Central memory CD8-positive, alpha-beta T cell (primary cell): ENCODE measurements around the gene PBX3.

ENCODE experiments used
- ATAC-seq: fragments of 150-1000 bp; cut with Tn5 transposase; replicated peaks from 2 replicates; pipeline ENCODE4 v1.10.0; 2022; ENCODE audit warnings: mild to moderate bottlenecking, moderate FRiP score, moderate number of reproducible peaks; ENCODE audit not compliant: poor library complexity, severe bottlenecking; ENCODE audit errors: extremely low read depth
- DNase-seq, 2 donors: peaks; one replicate each; pipeline ENCODE4 v3.0.0; 2021; ENCODE audit warnings: low spot score in 2 of 2
- H3K27ac Mint-ChIP-seq: one replicate; pipeline ENCODE4 v1.8.0; 2022; ENCODE audit warnings: low read depth, mild to moderate bottlenecking, moderate library complexity, mixed read lengths
- H3K27me3 Mint-ChIP-seq: one replicate; pipeline ENCODE4 v1.8.0; 2022; ENCODE audit warnings: mixed read lengths
- H3K36me3 Mint-ChIP-seq: one replicate; pipeline ENCODE4 v1.8.0; 2022; ENCODE audit warnings: mild to moderate bottlenecking, moderate library complexity, mixed read lengths; ENCODE audit not compliant: insufficient read depth
- H3K4me1 Mint-ChIP-seq: one replicate; pipeline ENCODE4 v1.8.0; 2022; ENCODE audit warnings: mixed read lengths
- H3K4me3 Mint-ChIP-seq: one replicate; pipeline ENCODE4 v1.8.0; 2022; ENCODE audit warnings: mild to moderate bottlenecking, moderate library complexity, mixed read lengths
- H3K9me3 Mint-ChIP-seq: one replicate; pipeline ENCODE4 v1.8.0; 2022; ENCODE audit warnings: mixed read lengths

PBX3 gene

DNA sequence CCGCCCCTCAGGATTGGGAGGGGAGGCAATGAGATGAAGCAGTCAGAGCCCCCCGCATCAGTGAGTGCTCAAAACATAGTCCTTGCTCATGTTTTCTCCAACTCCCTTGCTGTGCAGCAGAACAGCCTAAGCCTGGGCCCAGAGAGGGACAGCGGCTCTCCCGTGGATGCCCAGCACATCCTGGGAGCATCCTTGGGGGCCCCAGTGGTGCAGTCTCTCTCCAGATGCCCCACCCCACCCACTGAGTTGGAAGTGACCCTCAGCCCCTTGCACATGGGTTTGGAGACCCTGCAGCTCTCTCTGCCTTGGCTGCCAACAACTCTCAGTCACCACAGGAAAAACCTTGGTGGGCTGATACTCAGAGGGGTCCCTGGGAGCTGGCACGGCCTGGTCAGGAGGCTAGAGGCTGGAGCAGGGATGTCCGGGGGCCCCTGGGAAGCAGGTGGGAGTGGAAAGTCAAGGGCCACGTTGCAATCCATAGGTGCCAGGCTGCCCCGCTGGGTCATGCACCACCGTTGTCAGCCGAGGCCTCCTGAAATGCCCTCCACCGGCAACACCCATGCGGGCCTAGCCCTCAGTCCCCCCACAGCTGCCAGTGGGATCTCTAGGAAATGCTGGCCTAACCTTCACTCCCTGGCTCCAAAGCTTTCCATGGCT, 242.5 kb downstream of the PBX3 start:
- Mint-ChIP-seq H3K4me3 (no peak overlapping the region), H3K4me1 (no peaks in the 10 kb centered on the region), H3K27me3 (peaks cover 10% of the 10 kb centered on the region), H3K36me3 (peaks cover 2% of the 10 kb centered on the region), H3K9me3 (peaks cover 6% of the 10 kb centered on the region), H3K27ac (no peak overlapping the region)
- ATAC-seq (no peak), DNase-seq (no peak)

DNA sequence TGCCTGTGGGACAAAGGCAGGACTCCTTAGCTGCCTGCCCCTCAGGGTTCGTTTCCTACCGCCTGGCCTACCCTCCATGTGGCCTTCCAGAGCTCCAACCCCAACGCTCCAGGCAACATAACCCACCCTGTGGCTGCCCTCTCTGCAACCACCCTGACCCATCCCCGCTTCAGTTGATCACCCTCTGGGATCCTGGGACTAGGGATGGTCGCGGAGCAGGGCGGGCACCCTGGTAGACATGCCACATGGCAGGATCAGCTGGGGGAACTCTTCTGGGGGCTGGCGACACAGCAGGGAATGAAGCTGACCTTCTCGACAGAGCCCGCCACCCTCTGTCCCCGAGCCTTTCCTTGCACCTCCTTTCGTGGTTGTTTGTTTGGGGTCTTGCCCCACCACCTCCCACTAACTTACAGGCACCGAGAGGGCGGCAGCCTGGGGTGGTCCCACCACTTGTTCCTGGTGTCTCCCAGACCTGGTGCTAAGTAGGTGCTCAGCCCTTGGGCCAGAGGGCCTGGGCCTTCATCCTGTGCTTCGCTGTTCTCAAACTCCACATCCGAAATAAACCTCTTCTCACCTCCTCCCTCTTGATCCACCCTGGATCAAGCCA, 243.1 kb downstream of the PBX3 start:
- no peak for DNase-seq
- peaks cover 1% of the 10 kb centered on the region for H3K9me3 Mint-ChIP-seq
- no peak overlapping the region for H3K27ac Mint-ChIP-seq

DNA sequence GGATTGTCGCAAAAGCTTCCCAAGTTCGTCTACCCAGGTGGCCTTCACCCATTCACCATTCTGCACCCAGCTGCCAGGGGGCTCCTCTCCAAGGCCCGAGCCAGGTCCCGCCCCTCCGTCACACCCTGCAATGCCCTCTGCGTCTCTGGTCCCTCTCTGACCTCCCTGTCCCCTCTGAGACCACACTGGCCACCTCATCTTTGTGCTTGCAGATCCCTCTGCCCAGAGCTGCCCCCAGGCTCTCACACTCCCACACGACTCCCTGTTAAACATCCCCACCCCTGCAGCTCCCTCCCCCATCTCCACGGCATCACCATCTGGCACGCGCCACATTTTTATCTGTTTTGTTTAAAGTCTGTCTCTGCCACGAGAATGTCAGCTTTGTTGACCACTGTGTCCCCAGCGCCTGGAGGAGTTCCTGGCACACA, 243.6 kb downstream of the PBX3 start:
- Mint-ChIP-seq H3K9me3 (no peaks in the 10 kb centered on the region), H3K27me3 (peaks cover 10% of the 10 kb centered on the region), H3K4me3 (no peak overlapping the region), H3K36me3 (peaks cover 2% of the 10 kb centered on the region), H3K4me1 (no peaks in the 10 kb centered on the region), H3K27ac (no peak overlapping the region)
- DNase-seq (no peak), ATAC-seq (no peak)

More for the DNA sequence above, 243.1 kb downstream of the PBX3 start:
- Mint-ChIP-seq H3K27me3 (peaks cover 10% of the 10 kb centered on the region), H3K4me3 (no peak overlapping the region), H3K4me1 (no peaks in the 10 kb centered on the region), H3K36me3 (peaks cover 2% of the 10 kb centered on the region)
- no peak for ATAC-seq

DNA sequence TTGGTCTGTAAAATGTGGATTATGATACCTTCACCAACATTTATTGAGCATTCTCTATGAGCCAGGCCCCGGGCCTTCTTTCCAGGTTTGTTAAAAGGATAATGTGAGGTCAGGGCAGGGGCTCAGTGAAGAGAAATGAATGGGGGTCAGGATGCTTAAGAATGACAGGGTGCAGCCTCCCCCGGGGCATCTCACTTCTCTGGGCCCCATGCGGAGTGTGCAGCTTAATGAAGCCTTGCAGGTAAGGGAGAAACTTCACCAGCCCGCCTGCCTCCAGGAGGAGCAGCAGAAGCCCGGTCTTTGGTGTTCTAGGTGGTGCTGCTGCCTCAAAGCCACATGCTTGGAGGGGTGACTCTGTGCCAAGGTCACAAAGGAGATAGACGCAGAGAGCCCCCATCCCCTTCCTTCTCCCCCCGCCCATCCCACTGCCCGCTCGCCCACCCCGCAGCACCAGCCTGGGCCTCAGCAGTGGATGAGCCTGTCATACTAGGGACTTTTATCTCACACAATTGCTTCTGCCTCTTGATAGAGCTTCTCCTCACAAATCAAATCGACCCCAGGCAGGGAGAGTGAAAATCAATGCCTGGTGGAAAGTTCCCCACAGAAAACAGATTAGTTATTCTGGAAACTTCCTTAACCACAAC, 244.8 kb downstream of the PBX3 start:
- Mint-ChIP-seq H3K4me3 (no peak overlapping the region), H3K9me3 (no peaks in the 10 kb centered on the region), H3K27ac (no peak overlapping the region), H3K27me3 (peaks cover 22% of the 10 kb centered on the region), H3K4me1 (no peaks in the 10 kb centered on the region), H3K36me3 (peaks cover 2% of the 10 kb centered on the region)
- ATAC-seq: no peak
- DNase-seq: no peak

DNA sequence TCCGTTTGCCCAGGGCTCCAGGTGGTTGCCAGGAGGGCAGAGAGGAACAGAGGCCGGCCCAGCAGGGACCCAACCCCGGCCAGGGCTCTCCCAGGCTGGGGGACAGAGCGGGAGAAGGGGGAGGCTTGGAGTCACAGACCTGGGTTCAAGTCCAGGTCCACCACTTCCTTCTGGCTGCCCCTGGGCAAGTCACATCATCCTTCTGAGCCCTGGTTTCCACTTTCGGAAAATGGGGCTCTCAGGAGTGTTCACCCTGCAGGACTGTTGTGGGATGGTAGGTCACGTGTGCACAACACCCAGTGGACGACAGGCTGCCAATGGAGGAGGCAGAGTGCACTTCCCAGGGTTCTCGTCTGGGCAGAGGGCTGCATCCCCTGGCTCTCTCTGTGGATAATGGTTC, 245.4 kb downstream of the PBX3 start:
- no peak for DNase-seq
- peaks cover 28% of the 10 kb centered on the region for H3K27me3 Mint-ChIP-seq
- no peaks in the 10 kb centered on the region for H3K9me3 Mint-ChIP-seq
- ATAC-seq: no peak
- peaks cover 2% of the 10 kb centered on the region for H3K36me3 Mint-ChIP-seq
- H3K27ac Mint-ChIP-seq: no peak overlapping the region
- H3K4me3 Mint-ChIP-seq: no peak overlapping the region
- no peaks in the 10 kb centered on the region for H3K4me1 Mint-ChIP-seq

DNA sequence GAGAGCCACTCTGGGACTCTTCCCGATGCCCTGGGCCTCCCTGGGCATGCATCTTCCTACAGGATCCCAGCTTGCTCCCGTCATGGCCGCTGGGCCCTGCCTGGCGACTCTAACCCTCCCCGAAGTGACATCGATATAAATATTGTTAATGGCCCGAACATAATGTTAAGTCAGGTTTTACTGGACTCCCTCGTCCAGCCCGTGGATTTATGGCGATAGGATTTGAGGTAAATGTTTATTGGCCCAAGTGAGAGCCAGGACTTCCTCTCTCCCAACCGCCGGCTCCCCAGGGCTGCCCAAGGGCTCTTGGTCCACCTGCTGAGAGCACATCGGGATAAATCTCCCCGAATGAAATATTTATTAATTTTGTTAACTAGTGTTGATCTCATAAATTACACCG, 246.3 kb downstream of the PBX3 start:
- Mint-ChIP-seq H3K36me3 (peaks cover 2% of the 10 kb centered on the region), H3K9me3 (no peaks in the 10 kb centered on the region), H3K4me1 (no peaks in the 10 kb centered on the region), H3K27me3 (peaks cover 28% of the 10 kb centered on the region), H3K27ac (no peak overlapping the region), H3K4me3 (no peak overlapping the region)
- no peak for ATAC-seq
- no peak for DNase-seq

DNA sequence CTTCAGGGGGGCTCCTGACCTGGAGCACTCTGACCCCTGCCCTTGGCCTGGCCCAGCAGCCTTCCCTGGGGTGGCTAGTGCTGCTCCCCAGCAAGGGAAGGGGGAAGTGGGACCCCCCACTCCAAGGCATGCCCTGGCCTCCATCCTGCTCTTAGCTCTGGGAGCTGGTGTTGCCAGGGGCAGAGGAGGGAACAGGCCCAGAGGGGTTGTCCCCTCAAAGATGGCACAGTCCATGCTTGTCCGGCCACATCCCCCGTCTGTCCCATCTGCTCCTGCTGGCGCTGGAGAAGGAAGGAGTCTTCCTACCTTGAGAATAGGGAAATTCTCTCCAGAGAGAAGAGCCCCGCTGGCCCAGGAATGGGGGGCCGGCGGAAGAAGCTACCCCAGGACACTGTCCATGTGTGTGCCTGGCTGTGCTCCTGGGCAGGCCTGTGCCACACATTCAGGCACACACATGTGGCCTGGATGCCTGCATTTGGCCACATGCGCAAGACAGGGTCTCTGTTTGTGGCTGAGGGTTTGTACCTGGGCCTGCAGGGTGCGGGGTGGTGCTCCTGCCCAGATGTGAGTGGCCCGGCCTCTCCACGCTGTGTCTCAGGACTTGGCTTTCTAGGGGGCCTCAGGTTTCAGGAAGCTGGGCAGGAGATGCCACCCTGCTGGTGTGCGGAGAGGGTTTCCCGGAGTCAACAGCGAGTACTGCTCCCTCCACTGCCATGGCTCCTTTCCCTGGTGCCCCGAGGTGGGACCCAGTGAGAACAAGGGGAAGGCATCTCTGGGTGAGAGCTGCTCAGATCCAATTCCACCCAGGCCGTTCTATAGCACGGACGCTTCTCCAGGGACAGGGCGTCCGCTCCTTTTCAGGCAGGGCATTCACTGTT, 247.1 kb downstream of the PBX3 start:
- Mint-ChIP-seq H3K27ac (no peak overlapping the region), H3K9me3 (no peaks in the 10 kb centered on the region), H3K4me3 (no peak overlapping the region), H3K4me1 (no peaks in the 10 kb centered on the region), H3K27me3 (peaks cover 28% of the 10 kb centered on the region), H3K36me3 (no peaks in the 10 kb centered on the region)
- DNase-seq: no peak
- no peak for ATAC-seq

DNA sequence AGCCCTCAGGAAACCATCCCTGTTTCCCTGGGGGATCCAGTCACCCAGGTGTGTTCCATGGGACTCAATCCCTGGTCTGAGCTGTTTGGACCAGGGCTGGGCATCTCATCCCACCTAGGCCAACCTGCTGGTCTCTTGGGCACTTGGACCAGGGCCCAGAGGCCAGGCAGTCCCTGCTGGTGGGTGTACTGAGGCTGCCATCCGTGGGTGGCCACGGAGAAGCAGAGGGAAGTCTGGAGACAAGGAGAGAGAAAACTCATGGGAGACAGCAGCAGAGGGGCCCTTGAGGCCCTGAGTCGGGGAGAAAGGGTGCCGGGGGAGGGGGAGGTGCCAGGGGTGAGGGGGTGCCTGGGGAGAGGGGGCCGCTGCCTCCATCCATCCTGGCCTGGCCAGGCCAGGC, 247.8 kb downstream of the PBX3 start:
- DNase-seq: no peak
- Mint-ChIP-seq H3K27ac (no peak overlapping the region), H3K27me3 (peaks cover 28% of the 10 kb centered on the region), H3K9me3 (no peaks in the 10 kb centered on the region), H3K4me3 (no peak overlapping the region), H3K36me3 (no peaks in the 10 kb centered on the region), H3K4me1 (no peaks in the 10 kb centered on the region)
- ATAC-seq: no peak

DNA sequence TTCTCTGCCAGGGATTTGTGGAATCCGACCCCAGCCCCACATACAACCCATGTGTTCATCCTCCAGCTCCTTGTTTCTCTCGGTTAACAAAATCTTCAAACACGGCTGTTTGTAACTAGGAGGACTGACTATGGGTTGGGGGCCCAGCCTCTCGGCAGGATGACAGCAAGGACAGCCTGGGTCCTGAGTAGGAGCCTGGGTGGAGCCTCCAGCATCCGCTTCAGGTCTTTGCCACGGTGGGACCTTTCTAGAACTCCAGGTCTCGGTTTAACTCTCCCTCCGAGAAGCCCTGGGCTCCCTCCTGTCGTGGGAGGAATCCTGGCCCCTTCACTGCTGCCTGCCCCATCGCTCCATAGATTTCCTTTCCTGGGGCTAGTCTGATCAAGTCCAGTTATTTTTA, 248.5 kb downstream of the PBX3 start:
- Mint-ChIP-seq H3K9me3 (no peaks in the 10 kb centered on the region), H3K4me3 (no peak overlapping the region), H3K27me3 (peaks cover 28% of the 10 kb centered on the region), H3K27ac (no peak overlapping the region), H3K4me1 (no peaks in the 10 kb centered on the region), H3K36me3 (no peaks in the 10 kb centered on the region)
- DNase-seq (no peak), ATAC-seq (no peak)

DNA sequence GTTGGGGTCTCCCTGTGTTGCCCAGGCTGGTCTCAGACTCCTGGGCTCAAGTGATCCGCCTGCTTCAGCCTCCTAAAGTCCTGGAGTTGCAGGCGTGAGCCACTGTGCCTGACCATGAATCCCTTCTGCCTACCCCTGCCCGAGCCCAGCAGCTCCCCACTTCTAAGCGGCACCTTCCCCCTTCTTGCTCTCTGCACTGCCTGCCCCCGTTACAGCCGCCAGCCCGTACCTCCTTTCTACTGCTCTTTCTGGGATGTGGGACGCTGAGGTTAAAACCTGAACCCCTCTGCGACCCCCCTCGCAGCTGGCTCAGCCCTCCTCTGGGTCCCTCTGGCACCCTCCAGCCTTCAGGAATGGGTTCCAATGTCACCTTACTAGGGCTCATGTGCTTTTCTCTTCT, 249.6 kb downstream of the PBX3 start:
- no peak for ATAC-seq
- no peak for DNase-seq
- Mint-ChIP-seq H3K27me3 (peaks cover 25% of the 10 kb centered on the region), H3K27ac (no peak overlapping the region), H3K4me1 (no peaks in the 10 kb centered on the region), H3K9me3 (no peaks in the 10 kb centered on the region), H3K4me3 (no peak overlapping the region), H3K36me3 (no peaks in the 10 kb centered on the region)

DNA sequence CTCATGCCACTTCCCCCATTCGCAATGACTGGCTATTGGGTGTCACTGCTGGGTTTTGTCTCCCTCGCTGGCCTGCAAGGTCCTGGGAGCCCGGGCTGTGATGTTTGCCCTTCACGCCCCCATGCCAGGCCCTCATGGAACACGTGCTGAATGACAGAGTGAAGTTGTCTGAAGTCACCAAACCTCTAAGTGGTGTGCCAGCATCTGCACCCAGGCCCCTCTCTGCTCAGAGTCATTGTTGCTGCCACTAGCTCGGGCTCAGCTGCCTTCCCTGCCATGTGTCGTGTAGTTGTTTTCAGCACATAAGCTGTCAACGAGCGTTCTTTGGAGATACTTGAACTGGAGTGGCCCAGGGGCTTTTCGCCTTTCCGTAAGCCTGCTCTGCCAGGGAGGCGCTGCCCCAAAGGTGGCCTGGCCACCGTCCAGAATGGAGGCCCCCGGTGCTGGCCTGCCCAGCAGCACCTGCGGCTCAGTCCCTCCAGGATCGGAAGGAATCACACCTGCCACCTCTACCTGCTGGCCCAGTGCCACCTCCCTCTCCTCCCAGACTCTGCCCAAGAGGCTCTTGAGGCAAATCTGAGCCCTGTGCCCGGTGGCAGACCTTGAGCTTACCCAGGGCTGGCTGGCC, 250.1 kb downstream of the PBX3 start:
- ATAC-seq (no peak), DNase-seq (no peak)
- Mint-ChIP-seq H3K9me3 (no peaks in the 10 kb centered on the region), H3K27me3 (peaks cover 25% of the 10 kb centered on the region), H3K4me1 (no peaks in the 10 kb centered on the region), H3K4me3 (no peak overlapping the region), H3K27ac (no peak overlapping the region), H3K36me3 (no peaks in the 10 kb centered on the region)

DNA sequence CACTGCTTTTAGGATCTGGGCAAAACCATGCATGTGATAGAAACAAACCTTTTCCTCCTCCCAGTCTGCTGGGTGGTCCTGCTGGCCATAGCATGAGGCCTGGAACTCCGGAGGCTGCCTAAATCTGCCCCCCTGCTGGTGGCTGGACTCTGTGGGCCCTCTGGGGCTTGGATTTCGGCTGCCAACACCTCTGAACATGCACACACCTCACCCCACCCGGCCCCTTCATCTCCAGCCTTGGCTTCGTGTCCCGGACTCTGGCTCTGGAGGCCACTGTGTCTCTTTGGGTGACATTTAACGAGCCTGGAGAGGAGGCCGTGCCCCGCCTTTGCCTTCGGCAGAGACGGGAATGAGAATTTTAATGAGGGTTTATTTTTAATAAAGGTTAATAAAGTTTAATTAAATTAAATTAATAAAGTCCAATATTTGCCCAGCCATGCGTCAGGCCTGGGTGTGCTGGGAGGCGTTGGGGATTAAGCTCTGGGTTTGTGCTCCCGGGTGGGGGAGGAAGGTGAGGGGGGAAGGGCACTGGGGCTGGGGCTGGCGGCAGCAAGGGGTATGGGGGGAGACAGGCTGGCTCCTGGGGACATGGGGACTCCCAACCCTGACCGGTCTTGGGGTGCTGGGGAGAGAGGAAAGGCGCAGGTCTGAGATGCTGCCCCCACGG, 251.8 kb downstream of the PBX3 start:
- Mint-ChIP-seq H3K9me3 (no peaks in the 10 kb centered on the region), H3K27ac (no peak overlapping the region), H3K27me3 (peaks cover 25% of the 10 kb centered on the region), H3K4me1 (no peaks in the 10 kb centered on the region), H3K36me3 (no peaks in the 10 kb centered on the region), H3K4me3 (no peak overlapping the region)
- no peak for DNase-seq
- no peak for ATAC-seq
